ENCODE results near the gene RD3L.

Gene RD3L

DNA sequence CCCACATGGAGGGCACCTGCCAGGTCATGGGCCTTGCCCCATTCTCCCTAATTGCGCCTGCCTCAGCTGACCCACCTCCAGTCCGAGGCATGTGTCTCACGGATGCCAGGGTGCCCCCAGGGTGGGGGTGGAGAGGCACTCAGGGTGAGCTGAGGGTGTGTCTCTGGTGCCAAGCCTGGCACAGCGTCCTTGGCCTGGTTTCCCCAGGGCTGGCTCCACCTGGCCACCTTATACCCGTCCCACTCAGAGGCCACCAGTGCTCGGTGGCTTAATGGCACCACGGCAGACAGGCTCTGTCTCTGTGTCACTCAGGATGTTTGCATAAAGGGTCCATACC, 47.6 kb downstream of the RD3L start:
- no peak for DNase-seq (ENCODE audit: low spot score)

DNA sequence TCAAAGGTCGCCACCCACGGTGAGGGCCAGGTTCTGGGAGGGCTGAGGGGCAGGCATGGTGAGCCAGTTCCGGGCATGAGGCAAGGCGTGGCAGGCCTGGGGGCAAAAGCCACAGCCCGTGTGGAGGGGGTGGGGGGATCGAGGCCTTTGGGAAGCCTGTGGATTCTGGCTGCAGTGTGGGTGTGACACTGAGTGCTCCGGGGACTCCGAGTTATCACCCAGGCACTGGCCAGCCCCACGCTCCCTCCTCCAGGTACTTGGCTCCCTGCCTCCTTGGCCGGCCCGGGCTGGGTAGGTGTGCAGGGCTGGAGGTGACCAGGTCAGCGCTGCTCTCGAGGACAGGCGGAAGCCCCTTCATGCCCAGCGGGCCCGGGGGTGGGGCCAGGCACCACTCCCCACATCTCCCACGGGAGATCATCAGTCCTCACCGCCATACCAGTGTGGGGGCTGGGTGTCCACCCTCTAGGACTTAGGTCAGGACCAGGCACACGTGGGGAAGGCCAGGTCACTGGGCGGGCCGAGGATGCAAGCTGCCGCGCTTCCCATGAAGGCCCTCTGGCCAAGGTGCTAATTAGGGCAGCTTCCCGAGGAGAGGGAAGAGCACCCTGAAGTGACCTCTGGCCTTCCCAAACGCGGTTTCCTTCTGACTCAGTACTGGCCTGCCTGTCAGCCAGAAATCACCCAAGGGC, 48.2 kb downstream of the RD3L start:
- DNase-seq (ENCODE audit: low spot score) = no peak

GRCh38 chr14:103892247-103892646, 50.1 kb downstream of the RD3L start:
- peak; percentile 4 for DNase-seq (ENCODE audit: low spot score)

GRCh38 chr14:103891667-103892215, 50.6 kb downstream of the RD3L start:
- no peak for DNase-seq (ENCODE audit: low spot score)

- no peak for DNase-seq (ENCODE audit: low spot score)
Observed at GRCh38 chr14:103890821-103891666, 51.3 kb downstream of the RD3L start.

Data from HuH-7 (cell line).